ENCODE measurements around the gene ATR.

The ATR gene

DNA sequence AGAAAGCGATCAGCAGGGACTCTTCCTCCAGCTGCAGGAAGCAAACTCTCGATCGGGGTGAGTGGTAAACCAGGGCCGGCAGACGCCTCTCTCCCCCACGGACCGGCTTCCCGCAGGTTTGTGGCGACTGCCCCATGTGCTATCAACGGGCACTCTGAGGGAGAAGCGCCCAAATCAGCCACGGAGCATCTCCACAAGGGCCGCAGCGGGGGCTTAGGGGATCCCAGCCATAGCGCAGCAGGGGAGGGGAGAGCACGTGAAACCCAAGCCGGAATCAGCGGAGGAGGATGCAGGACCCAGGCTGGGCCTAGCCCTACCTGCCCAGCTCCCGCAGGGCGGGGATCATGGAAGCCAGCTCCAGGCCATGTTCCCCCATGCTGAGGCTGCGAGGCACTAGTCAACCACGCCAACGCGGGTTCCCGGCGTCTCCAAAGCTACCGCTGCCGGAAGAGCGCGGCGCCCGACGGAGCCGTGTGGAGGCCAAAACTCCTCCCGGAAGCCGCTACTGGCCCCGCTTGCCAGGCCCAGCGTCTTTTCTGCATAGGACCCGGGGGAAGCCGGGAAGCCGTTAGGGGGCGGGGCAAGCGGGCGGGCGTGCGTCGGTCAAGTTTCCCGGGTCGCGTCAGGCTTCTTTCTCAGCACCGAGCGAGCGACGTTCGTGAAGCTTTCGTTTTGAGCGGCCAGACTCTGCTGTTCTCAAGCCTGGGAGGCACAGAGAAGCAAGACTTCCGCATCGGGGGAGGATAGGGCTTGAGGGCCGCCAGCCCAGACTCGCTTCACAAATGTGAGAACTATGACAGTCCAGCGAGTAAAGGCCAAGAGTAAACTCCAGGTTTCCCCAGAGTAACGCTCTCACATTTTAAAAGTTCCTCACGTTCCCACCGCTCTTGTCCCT, at the start of gene ATR:
Gene ATR (minus strand): TSS at position 405 of the 895 bp plus-strand sequence. CDS start 29 bp downstream, at position 376.
- FAIRE-seq = no peak

DNA sequence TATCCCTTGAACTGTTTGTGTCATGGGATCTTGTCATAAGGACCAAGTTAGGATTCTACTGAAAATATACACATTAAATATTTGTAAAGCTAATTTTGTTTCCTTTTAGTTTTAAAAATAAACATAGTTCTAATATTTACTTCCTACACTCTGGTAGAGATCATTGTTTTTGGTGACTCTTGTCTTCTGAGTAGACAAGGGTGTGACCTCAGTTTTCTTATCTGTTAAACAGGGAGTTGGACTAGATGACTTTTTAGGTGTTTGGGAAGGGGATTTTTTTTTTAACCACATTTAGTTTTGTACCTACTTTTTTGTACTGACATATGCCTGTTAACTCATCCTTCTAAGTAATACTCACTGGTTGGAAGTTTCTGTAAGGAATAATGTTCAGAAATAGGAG, 48.4 kb upstream of the ATR start:
- no peak for FAIRE-seq

DNA sequence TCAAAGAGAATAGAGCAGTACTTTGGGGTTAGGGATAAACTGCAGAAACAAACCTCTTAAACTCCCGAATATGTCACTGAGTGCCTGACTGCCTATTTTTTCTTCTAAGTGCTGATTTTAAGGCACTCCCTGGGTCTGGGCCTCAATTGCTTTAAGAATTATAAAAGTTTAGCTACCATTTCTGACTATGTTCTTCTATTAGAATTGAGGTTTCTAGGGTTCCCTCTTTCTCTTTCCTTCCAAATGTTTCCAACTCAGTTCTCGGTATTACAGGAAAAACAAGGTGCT, 46.6 kb upstream of the ATR start:
- FAIRE-seq = no peak

DNA sequence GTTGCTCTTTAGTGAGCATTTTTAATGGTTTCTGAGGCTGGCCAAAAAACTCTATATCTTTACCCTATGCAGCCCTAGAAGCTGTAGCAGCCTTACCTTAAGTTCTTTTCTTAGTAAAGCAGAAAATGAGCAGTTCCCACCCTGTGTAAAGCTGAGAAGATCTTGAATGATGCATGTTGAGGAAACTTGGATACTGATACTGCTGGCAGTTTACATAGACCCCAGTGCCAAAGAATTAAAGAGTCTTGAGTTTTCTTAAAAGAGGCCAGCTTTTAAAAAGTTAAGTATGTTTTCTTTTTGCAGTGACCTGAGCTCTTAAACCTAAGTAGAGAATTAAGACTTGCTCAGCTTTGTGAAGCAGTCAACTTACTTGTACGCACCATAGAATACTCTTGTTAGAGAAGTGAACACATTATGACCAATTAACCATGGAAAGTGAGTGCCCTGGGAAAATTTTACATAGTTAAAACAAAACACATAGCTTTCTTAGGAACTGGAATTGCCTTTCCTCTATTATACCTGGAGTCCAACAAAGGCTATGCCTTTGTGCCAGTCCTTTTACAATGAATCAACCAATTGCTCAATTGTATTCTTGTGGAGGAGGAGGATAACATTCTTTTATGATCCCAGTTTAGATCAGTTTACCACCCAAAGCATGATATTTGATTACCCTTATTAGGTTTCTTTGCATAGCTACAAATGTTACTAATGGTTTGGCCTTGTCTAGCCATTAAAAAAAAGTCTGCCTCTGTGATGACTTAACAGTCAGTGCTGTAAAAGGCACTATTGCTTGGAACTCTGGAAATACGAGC, 46.0 kb upstream of the ATR start:
- no peak for FAIRE-seq

DNA sequence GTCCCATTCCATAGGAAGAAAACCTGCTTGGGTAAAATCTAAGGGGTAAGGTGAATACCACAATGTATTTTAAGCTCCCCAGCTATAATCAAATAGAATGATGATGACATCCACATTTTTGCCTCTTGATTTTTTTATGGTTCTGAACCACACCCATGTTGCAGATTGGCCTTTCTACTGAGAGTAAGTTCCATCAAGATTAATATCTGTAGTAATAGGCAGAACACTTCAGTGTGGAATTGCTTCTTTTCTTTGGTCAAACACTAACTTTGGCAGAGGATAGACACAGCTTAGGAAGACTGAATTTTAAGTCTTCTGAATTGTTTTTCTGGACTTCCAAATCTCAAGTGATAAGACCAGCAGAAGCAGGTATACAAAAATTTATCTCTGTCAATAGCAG, 44.7 kb upstream of the ATR start:
- FAIRE-seq = no peak

DNA sequence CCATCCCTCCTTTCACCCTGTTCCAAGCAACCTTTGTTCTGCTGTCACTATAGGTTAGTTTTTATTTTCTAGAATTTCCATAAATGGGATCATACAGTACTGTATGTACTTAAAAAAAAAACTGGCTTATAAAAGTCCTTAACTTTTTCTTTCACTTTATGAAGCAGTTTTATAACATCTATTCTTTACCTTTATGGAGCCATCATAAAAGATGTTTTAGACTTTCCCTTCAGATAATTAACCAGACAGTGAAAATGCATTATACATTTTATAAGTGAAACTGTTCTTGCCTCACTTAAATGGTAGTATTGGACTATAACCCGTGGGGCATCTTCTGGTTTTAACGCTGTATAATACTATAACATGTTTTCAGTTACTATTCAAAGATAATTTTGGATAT, 43.9 kb upstream of the ATR start:
- FAIRE-seq = peak; percentile 97

DNA sequence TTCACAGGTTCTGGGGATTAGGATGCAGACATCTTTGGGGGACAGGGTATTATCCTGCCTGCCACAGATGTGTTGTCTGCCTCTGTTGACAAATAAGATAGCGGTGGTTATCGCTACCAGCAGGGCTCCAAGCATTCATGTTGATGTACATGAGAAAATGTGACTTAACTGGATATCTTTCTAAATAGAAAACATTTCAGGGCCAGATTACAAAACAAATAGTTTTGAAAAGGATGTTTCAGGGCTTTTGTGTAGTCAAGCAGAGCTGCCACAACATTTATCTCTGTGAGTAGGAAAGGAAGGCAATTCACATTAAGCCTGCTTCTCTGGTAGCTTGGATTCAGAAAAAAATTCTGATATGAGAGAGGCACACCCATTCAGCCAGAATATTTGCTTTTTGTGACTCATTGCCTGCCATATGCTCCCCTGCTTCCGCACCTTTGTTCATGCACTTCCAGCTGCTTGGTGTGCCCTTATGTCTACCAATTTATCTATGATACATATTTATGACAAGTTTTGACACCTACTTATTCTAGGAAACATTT, 40.5 kb upstream of the ATR start:
- FAIRE-seq = no peak

DNA sequence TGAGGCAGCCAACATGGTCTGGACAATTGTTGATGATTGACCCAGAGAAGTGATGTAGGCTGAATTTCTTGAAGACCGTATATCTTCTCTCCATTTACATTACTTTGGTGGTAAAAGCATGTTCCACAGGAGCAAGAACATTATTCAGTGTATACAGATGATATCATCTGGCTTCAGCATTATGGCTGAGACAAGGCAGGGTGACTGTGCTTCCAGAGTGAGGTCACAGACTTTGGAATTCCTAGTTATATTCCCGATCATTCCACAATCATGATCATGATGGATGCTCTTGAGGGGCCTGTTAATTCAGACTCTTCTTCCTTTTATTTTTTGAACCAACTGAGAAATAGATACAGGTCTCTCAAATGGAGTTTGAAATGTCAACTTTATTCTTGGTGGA, 36.6 kb upstream of the ATR start:
- no peak for FAIRE-seq

DNA sequence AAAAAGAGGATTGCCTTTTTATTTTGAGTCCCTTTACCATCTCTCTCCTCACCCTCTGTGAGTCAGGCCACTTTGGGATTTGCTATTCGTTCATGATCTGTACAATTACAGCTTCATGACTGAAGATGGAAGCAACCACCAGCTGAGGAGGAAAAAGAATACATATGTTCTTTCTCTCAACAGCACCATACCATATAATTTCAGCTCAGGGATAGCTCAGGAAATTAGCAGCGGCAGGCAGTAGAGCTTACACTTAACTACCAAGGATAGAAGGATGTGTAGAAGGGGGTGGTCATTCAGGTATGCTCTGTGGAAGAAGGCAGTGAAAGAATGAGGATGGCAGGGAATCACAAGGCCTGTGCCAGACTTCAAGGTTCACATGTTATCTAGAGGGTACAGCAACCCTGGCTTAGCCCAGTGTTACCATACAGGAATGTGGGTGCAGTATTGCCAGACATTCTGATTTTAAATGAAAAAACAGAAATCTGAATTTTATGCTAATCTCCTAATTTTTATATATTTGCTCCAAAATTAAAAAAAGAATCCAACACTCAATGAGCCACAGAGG, 35.6 kb upstream of the ATR start:
- FAIRE-seq = no peak

DNA sequence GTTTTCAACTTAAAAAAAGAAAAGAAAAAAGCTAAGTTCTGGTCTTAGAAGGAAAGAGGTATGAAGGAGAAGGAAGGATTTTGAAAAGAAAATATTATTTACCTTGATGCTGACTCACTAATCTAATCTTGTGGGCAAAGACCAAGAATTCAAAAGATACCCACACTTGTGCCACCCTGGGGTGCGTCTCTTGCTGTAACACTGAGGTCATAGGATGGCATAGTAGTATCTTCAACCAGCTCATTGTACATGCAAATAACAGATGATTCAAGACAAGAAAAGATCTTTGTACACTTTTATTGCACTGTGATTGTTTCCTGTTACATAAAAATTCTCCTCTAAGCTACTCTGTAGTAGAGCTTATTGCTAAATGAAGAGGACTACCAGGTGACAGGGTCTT, 35.0 kb upstream of the ATR start:
- peak; percentile 69 for FAIRE-seq

DNA sequence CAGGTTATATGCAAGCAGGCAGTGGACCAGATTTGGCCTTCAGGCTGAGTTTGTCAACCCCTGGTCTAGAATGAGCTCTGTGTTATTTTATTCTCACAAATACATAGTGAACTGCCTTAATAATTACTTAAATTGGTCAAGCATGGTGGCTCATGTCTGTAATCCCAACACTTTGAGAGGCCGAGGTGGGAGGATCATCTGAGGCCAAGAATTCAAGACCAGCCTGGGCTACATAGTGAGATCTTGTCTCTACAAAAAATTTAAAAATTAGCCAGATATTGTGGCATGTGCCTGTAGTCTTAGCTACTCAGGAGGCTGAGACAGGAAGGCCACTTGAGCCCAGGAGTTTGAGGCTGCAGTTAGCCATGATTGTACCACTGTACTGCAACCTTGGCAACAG, 32.7 kb upstream of the ATR start:
- no peak for FAIRE-seq

DNA sequence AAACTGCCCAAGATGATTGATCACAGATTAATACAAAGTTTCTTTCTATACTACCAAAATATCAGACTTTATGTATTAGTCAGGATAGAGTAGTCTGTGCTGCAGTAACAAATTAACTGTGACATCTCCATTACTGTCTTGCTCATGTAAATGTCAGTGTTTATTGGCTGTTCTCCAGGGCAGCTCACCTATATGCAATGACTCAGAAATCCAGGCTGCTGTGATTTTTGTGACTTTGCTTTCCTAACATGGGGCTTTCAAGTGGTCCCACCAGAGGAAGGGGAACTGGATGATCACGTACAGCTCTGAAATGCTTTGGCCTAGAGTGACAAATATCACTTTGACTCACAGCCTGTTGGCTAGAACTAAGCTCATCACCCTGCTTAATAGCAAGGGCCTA, 30.6 kb upstream of the ATR start:
- no peak for FAIRE-seq

DNA sequence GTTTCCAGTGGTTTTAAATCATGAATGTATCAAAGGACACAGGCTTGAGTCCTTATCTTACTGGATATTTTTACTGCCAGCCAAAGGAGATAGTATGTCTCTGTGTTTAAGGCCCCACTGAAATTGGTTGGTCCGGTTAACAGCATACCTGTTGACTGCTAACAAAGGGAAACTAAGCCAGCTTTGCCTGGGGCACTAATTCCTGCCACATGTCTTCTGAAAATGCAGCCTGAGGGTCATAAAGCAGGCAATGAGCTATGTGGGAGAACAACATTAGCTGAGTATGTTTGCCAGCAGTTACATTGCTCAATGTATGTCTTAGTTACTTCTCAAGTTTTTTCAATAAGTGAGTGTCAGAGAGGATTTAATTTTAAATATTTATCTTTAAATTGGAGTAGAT, 30.1 kb upstream of the ATR start:
- FAIRE-seq = no peak

DNA sequence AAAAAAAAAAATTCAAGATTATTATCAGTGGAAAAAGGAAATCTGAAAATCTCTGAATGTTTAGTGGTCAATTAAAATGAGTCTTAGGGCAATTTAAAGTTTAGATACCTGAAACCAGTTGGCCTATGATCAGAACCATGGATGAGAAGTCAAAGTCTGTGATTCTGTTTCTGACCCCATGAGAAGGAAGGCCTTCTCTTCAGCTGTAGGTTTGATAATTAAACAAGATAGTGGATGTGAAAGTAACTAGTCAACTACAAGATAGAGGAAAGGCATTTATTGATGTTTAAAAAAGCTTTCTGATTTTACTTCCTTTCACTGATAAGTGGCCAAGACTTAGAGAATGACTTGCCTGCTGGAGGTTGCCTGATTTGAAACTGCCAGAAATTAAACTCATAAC, 26.4 kb upstream of the ATR start:
- no peak for FAIRE-seq

DNA sequence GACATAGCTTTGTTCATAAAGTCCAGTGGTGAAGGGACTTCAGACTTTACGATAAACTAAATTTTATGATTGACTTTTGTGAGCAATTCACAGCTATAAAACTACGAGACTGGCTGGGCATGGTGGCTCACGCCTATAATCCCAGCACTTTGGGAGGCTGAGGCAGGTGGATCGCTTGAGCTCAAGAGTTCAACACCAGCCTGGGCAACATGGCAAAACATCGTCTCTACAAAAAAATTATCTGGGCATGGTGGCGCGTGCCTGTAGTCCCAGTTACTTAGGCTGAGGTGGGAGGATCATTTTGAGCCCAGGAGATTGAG, 24.8 kb upstream of the ATR start:
- FAIRE-seq = peak; percentile 45

DNA sequence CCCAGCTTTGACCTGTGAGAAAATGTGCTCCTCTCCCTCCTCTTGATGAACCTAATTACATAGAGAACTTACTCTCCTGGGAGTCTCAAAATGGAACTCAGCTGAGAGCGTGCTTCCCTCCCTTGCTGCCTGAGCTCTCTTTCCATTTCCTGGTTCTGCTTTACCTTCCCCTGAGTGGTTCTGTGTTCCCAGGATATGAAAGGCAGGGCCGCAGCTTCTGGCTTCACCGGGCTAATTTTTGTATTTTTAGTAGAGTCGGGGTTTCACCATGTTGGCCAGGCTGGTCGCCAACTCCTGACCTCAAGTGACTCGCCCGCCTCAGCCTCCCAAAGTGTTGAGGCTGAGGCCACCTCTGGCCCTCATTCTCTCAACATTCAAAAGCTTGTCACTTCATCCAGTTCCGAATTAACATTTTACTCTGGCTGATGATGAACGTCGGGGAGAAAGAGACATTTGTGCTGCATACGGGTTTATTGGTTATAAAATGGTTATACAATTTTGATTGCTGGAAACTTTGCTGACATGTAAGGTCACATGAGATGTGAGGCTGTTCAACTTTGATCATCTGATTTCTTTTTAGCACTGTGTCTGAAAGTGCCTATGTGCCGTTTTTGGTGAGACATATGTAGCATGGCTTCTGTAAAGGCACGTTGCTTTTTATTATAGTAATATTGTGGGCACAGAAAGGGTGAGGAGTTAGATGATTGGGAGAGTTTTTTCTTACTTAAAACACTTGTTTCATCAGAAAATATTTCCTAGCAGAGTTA, 24.3 kb upstream of the ATR start:
- FAIRE-seq = no peak

DNA sequence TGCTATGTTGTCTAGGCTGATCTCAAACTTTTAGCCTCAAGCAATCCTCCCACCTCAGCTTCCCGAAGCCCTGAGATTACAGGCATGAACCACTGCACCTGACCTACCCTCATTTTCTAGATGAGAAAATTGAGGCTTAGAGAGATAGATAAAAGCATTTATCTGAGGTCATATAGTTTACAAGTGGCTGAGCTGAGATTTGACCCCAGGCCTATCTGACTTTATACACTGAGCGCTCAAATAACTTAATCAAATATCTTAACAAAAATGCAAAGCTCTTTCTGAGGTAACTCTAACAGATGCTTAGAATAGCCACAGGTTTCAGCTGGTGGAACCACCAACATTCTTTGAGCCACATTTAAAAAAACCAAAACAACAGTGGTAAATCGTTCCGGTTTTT, 23.2 kb upstream of the ATR start:
- no peak for FAIRE-seq

DNA sequence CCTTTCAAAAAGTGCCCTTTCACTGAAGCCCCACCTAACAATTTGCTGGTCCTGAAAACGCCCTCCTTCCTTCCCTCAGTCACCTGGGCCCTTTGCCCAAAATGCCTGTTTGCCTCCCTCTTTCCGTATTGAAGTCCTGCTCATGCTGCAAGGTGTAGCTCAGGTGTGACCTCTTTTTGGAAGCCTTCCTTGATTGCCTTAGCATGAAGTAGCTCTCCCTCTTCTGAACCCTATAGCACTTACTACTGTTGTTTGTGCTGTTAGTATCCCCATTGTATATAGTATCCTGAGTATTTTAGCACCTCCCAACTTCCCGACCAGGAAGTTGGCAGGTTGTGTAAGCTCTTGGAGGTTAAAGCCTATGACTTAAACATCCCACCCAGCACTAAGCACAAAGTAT, 19.4 kb upstream of the ATR start:
- FAIRE-seq = no peak

DNA sequence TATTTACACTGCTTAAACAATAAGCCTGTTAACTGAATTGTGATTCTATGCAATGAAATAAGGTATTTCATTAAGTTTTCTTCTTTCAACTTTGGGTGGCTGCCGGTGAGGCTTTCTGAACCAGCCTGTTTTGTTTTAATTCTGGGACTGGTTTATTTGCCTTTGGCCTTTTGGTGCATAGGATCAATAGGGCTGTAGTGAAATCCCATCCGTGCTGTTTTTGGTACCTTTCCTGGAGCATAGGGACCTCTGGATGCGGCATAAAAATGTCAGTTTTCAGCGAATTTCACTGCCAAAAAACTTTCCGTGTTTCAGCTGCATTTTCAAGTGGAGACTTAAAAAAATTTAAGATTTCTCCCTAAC, 18.2 kb upstream of the ATR start:
- FAIRE-seq = no peak

DNA sequence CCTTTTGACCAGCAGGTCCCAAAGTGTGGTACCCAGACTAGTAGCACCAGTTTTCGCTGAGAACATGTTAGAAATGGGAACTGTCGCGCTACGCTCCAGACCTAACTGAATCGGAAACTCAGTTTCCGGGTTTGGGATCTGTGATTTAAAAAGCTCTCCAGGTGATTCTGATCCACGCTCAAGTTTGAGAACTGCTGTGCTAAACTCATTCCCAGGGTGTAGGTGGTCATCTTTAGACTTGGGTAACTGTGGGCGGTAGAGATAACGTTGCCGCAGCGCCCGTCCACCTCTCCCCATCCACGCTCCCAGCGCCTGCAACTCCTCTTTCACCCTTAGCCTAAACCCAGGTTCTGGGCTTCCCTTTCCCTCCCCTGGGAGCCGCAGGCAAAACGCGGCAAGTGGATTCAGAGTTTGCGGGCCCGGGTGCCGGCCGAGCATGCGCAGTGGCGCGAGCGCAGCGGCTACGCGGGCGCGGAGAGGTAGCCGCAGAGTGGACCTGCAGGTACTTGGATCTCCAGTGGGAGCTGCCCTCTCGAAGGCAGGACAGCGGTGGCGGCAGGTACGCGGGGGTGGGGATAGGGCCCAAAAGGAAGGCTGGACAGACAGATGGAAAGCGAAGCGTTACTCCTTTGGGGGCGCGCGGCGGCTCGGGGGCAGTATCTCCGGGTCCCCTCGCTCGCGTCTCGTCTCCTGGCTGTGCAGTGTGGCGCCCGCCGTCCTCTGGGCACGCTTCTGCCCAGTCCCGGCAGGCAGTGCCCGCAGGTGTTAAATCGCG, 17.6 kb upstream of the ATR start, which contains the start of gene PLS1:
Gene PLS1 (plus strand): TSS at position 443 of the 775 bp plus-strand sequence. CDS start 67,845 bp downstream, outside the sequence.
- no peak for FAIRE-seq

DNA sequence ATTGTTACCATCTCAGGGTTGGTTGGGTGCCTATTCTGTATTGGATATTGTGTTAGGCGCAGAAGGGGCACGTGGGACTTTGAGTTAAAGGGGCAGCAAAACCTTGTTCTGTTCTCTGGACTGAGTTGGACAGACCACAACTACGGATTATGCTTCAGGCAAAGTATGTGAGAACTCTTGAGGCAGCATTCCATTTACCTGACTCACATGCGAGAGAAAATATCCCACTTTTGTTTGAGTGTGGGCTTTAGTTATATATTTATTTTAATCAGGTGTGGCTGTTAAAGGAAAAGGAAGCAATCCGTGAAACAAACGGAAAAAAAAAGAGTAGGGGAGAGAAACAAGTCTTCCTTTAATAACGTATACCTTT, 17.0 kb upstream of the ATR start:
- FAIRE-seq = no peak

DNA sequence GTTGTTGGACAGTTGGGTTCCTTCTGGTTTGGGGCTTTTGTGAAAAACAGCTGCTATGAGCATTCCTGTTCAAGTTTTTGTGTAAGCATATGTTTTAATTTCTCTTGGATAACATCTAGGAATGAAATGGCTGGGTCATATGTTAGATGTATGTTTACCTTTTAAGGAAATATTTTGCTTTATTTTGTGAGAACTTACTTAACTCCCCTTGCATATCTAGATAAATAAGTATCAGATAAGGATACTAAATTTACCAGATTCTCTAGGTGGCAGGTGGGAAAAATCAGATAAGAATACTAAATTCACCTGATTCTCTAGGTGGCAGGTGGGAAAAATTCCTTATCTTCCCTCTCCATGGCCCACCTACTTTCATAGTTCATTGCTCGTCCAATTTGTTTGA, 16.6 kb upstream of the ATR start:
- no peak for FAIRE-seq

All from colon (tissue), 2 donors.